ENCODE results near the gene CDR2.

DNA sequence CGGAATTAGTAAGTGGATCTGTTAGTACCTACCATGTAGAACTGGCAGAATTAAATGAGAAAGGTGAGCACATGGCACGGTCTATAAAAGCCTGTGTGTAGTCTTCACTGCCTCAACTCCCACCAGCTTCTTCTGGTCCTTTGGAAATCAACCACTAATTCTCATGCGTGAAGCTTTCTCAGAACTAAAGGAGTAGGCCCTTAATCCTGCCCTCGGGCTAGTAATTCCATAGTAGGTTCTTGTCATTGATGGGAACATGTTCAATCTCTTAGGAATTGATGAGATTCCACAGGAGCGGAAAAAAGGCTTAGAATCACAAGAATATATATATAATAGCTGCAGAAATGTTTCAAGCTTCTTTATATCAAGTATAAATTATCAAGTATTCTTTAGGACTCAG lies 21.7 kb downstream of the CDR2 start:
- TF ChIP-seq, protein P1, sequence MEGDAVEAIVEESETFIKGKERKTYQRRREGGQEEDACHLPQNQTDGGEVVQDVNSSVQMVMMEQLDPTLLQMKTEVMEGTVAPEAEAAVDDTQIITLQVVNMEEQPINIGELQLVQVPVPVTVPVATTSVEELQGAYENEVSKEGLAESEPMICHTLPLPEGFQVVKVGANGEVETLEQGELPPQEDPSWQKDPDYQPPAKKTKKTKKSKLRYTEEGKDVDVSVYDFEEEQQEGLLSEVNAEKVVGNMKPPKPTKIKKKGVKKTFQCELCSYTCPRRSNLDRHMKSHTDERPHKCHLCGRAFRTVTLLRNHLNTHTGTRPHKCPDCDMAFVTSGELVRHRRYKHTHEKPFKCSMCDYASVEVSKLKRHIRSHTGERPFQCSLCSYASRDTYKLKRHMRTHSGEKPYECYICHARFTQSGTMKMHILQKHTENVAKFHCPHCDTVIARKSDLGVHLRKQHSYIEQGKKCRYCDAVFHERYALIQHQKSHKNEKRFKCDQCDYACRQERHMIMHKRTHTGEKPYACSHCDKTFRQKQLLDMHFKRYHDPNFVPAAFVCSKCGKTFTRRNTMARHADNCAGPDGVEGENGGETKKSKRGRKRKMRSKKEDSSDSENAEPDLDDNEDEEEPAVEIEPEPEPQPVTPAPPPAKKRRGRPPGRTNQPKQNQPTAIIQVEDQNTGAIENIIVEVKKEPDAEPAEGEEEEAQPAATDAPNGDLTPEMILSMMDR (IDR thresholded peaks at IDR 0.05; ENCODE audit: insufficient read depth, low read depth, low read length) = no peak
- no peak for TF ChIP-seq EZH2 (IDR thresholded peaks at IDR 0.05; ENCODE audit: insufficient read depth, low read length)

All from astrocyte (in vitro differentiated cells and primary cell).